HFFc6 (cell line): ENCODE measurements around the gene PCSK5. TPM values are rescaled to one million over a fixed set of nuclear protein-coding genes. Genes with fewer than 3 reads are reported as not detected.

Experiments
- DNase-seq: peaks from one replicate; pipeline ENCODE4 v3.0.0-alpha.2; 2018
- H3K27ac Mint-ChIP-seq: 2 replicates; pipeline ENCODE4 v1.8.0; 2020; ENCODE audit warnings: mild to moderate bottlenecking, mixed read lengths
- H3K27me3 Mint-ChIP-seq: 2 replicates; pipeline ENCODE4 v1.8.0; 2021; ENCODE audit warnings: mild to moderate bottlenecking, moderate library complexity, mixed read lengths; ENCODE audit not compliant: insufficient read depth
- H3K36me3 Mint-ChIP-seq: 2 replicates; pipeline ENCODE4 v1.8.0; 2021; ENCODE audit warnings: low read depth, mixed read lengths
- H3K4me1 Mint-ChIP-seq: 2 replicates; pipeline ENCODE4 v1.8.0; 2020; ENCODE audit warnings: low read depth, mixed read lengths
- H3K4me3 Mint-ChIP-seq: 2 replicates; pipeline ENCODE4 v1.8.0; 2020; ENCODE audit warnings: mild to moderate bottlenecking, moderate library complexity, mixed read lengths
- H3K9me3 Mint-ChIP-seq: 2 replicates; pipeline ENCODE4 v1.8.0; 2020; ENCODE audit warnings: mild to moderate bottlenecking, mixed read lengths
- CTCF ChIP-seq: fragments of 200-600 bp; sonication (generic); IDR thresholded peaks from 2 replicates; pipeline ENCODE4 v1.5.0; 2021; ENCODE audit warnings: antibody characterized with exemption, mild to moderate bottlenecking
- long read RNA-seq: library from polyadenylated mRNA; unstranded; transcript quantifications from one replicate; pipeline ENCODE4 v2.0.0, GENCODE V29; 2019
- total RNA-seq, 6 experiments: library from RNA; stranded (reverse); fragmentation: NEBNext Ultra II Directional; extraction: Animal tissue kit (Norgen Biotek cat#: 25700); gene quantifications; 2 replicates in 1 of 6; 3 replicates in 5 of 6; pipeline ENCODE4 v1.2.3, GENCODE V29; 2021

The PCSK5 gene
- under 1 TPM; 0.18 to 0.36 (median 0.22) TPM for total RNA-seq
- long read RNA-seq: 0 reads

GRCh38 chr9:75890472-75891276 is at the start of gene PCSK5:
Gene PCSK5, plus strand, starts transcription at chr9:75890673. Its CDS starts 509 bp downstream, at chr9:75891182.
- Mint-ChIP-seq H3K9me3 (no peaks in the 10 kb centered on the region), H3K27ac (peak within 1 kb of the TSS; percentile 8; the same call in 1 of the 2 replicates), H3K4me3 (peak within 1 kb of the TSS; percentile 93), H3K4me1 (peaks cover 16% of the 10 kb centered on the region), H3K27me3 (peaks cover 12% of the 10 kb centered on the region), H3K36me3 (no peaks in the 10 kb centered on the region)
- peak; percentile 76 for DNase-seq
- no peak; the same call in 1 of the 2 replicates for TF ChIP-seq CTCF

- H3K9me3 Mint-ChIP-seq: peaks cover 8% of the 10 kb centered on the region
- DNase-seq: no peak
- no peak for TF ChIP-seq CTCF
- H3K27me3 Mint-ChIP-seq: no peaks in the 10 kb centered on the region
- H3K4me3 Mint-ChIP-seq: no peak overlapping the region
- H3K4me1 Mint-ChIP-seq: no peaks in the 10 kb centered on the region
- no peaks in the 10 kb centered on the region for H3K36me3 Mint-ChIP-seq
- no peak overlapping the region for H3K27ac Mint-ChIP-seq
Observed at GRCh38 chr9:75844321-75844720, 46.2 kb upstream of the PCSK5 start.

GRCh38 chr9:75845806-75846205 is 44.7 kb upstream of the PCSK5 start:
- no peak overlapping the region for H3K27ac Mint-ChIP-seq
- TF ChIP-seq CTCF: no peak
- H3K9me3 Mint-ChIP-seq: peaks cover 13% of the 10 kb centered on the region
- no peak for DNase-seq
- H3K4me3 Mint-ChIP-seq: no peak overlapping the region
- no peaks in the 10 kb centered on the region for H3K4me1 Mint-ChIP-seq
- H3K36me3 Mint-ChIP-seq: no peaks in the 10 kb centered on the region
- no peaks in the 10 kb centered on the region for H3K27me3 Mint-ChIP-seq

- no peak overlapping the region for H3K4me3 Mint-ChIP-seq
- peaks cover 2% of the 10 kb centered on the region for H3K27me3 Mint-ChIP-seq
- no peak for TF ChIP-seq CTCF
- no peaks in the 10 kb centered on the region for H3K4me1 Mint-ChIP-seq
- H3K27ac Mint-ChIP-seq: no peak overlapping the region
- H3K9me3 Mint-ChIP-seq: peaks cover 13% of the 10 kb centered on the region; the same call in 1 of the 2 replicates
- no peaks in the 10 kb centered on the region for H3K36me3 Mint-ChIP-seq
- no peak for DNase-seq
Observed at GRCh38 chr9:75847085-75847484, 43.4 kb upstream of the PCSK5 start.

- Mint-ChIP-seq H3K4me1 (no peaks in the 10 kb centered on the region), H3K27ac (no peak overlapping the region), H3K9me3 (0 out of 2 replicates have a peak, but pooled peaks cover 4% of the 10 kb centered on the region), H3K27me3 (peaks cover 2% of the 10 kb centered on the region), H3K4me3 (no peak overlapping the region), H3K36me3 (no peaks in the 10 kb centered on the region)
- TF ChIP-seq CTCF: no peak
- DNase-seq: no peak
Observed at GRCh38 chr9:75850459-75851200, 39.8 kb upstream of the PCSK5 start.
